GM13976 (cell line): ENCODE data around the gene SLC8A1.

Experiments used
- DNase-seq: peaks from one replicate; pipeline ENCODE4 v3.0.0; 2012; ENCODE audit warnings: low spot score
- in situ Hi-C: fragments of 300-500 bp; cut with MboI; formaldehyde crosslinking; loops from one replicate; pipeline ENCODE4 v1.12.0; 2022; ENCODE audit warnings: low sequenced_read_pairs, mixed read lengths, inconsistent platforms; ENCODE audit not compliant: unreplicated experiment
- TF ChIP-seq, protein P1 (sequence below): IDR thresholded peaks from 2 replicates; pipeline ENCODE4 v1.5.1; 2012; ENCODE audit warnings: borderline replicate concordance, mild to moderate bottlenecking; ENCODE audit not compliant: insufficient read depth; ENCODE audit errors: extremely low read depth, missing control alignments, control extremely low read depth

SLC8A1 gene

DNA sequence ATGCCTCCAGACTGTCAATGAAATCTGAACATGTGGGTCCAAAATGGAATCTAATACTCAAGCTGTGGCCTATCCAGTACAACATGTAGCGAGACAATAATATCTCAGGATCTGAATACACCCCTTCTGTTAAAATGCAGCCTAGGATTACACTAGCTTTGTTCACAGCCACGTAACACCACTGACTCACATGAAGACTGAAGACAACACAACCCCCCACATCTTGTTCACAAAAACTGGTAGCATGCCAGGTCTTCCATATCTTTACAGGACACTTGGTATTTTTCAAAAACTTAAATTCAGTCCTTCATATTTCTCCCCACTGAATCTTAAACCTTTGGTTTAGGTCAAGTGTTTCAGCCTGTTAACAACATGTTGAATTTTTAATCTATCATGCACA lies 84.2 kb downstream of the SLC8A1 start:
- no peak for DNase-seq
- in situ Hi-C loops, result no loop called here

DNA sequence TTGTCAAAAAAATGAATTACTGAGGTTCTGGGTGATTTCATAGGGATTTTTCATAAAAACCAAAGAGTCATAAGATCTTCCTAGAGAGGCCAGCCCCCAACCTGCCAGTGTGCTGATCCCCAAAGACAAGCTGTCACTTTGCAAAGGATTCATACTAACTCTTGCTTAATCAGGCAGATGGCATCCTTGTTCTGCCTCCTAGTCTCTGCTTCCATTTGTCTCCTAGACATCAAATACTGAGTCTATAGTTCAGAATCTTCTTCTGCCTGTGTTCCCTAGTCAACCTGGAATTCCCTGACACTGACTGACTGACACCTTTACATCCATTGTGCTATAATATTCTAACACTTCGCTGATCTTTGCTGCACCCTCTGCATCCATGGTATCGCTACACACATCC lies 84.9 kb downstream of the SLC8A1 start:
- no peak for DNase-seq
- TF ChIP-seq, protein P1, sequence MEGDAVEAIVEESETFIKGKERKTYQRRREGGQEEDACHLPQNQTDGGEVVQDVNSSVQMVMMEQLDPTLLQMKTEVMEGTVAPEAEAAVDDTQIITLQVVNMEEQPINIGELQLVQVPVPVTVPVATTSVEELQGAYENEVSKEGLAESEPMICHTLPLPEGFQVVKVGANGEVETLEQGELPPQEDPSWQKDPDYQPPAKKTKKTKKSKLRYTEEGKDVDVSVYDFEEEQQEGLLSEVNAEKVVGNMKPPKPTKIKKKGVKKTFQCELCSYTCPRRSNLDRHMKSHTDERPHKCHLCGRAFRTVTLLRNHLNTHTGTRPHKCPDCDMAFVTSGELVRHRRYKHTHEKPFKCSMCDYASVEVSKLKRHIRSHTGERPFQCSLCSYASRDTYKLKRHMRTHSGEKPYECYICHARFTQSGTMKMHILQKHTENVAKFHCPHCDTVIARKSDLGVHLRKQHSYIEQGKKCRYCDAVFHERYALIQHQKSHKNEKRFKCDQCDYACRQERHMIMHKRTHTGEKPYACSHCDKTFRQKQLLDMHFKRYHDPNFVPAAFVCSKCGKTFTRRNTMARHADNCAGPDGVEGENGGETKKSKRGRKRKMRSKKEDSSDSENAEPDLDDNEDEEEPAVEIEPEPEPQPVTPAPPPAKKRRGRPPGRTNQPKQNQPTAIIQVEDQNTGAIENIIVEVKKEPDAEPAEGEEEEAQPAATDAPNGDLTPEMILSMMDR, result no peak
- in situ Hi-C loops, result no loop called here

More for the DNA sequence above, 84.2 kb downstream of the SLC8A1 start:
- TF ChIP-seq, protein P1, result no peak

DNA sequence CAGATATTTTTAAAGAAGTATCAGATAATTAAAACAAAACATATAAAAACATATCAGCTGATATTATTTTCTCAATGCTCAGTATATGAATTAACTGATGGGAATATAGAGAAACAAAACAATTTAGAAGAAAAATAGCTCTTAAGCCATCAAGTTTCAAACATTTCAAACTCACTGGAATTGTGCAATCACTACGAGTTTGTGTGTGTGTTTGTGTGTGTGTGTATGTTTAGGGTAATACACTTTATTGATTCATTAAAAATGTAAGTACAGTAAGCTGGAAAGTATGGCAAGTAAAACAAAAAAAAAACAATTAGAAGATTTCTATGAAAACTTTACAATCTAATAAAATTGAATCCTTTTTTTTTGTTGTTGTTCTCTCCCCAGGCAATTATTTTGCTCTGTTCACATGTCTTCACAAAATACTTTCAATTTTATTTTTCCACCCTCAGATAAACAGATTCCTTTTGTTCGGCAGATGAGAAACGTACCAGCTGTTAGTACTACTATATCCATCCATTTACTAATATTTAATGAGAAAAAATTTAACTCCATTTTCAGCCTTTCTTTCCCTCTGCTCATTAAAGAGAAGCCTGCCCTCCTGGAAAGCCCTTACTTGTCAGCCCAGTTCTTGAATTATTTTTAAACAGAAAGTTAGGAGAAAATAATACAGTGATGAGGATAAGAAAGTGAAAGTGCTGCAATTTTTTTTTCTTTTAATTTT lies 87.6 kb downstream of the SLC8A1 start:
- TF ChIP-seq, protein P1, result no peak
- in situ Hi-C loops, result no loop called here
- no peak for DNase-seq

DNA sequence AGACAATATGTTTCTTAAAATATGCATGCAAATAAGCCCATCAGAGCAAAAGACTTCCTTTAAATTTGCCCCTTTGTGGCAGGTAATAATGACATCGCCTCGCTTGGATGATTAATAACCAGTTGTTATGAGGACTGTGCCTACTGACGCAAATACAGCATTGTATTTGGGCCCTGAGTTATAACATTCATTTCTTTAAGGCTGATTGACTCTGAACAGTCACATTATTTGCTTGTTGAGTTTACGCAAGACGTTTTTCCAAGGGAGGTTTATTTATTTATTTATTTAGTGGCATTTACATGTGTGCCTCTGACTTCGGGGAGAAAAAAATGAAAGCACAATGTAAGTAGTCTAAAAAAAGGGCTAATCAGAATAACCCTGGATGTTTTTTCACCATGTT lies 88.3 kb downstream of the SLC8A1 start:
- DNase-seq, result no peak
- in situ Hi-C loops, result no loop called here
- TF ChIP-seq, protein P1, result no peak

- in situ Hi-C loops, result no loop called here
- TF ChIP-seq, protein P1, result no peak
- no peak for DNase-seq
Observed at GRCh38 chr2:40363231-40363630, 88.7 kb downstream of the SLC8A1 start.

GRCh38 chr2:40361478-40361877 lies 90.4 kb downstream of the SLC8A1 start:
- no peak for DNase-seq
- in situ Hi-C loops, result no loop called here
- TF ChIP-seq, protein P1, result no peak
